HG02870 (cell line): ENCODE measurements around the gene GLB1L3.
"Not testable (repeated sequence)": the region's sequence is repeated elsewhere in the genome, so short reads cannot be mapped to it uniquely, and the experiment has no call there.

ENCODE experiments used
- ATAC-seq: cut with Tn5 transposase; IDR thresholded peaks from one replicate; pipeline ENCODE4 v1.9.1; 2021; ENCODE audit warnings: mild to moderate bottlenecking, moderate library complexity; ENCODE audit not compliant: unreplicated experiment

GLB1L3 gene

GRCh38 chr11:134273317-134273712 is 2.9 kb upstream of the GLB1L3 start:
- ATAC-seq = no peak

- ATAC-seq = no peak
Measured at GRCh38 chr11:134275188-134275533, 1.0 kb upstream of the GLB1L3 start.

GRCh38 chr11:134276396-134277182 is 410 bp downstream of the GLB1L3 start:
- peak; percentile 9 for ATAC-seq

- ATAC-seq = no peak
Measured at GRCh38 chr11:134277183-134278001, 1.2 kb downstream of the GLB1L3 start.

GRCh38 chr11:134278356-134278755 is 2.2 kb downstream of the GLB1L3 start:
- no peak for ATAC-seq

- ATAC-seq = not testable (repeated sequence)
Measured at GRCh38 chr11:134281635-134282034, 5.5 kb downstream of the GLB1L3 start.

GRCh38 chr11:134282121-134283045 is 6.2 kb downstream of the GLB1L3 start:
- ATAC-seq = no peak

- ATAC-seq = no peak
Measured at GRCh38 chr11:134283461-134284230, 7.5 kb downstream of the GLB1L3 start.

GRCh38 chr11:134284349-134284748 is 8.2 kb downstream of the GLB1L3 start:
- not testable (repeated sequence) for ATAC-seq

GRCh38 chr11:134287561-134287960 is 11.4 kb downstream of the GLB1L3 start:
- ATAC-seq = no peak

- no peak for ATAC-seq
Measured at GRCh38 chr11:134288486-134288885, 12.3 kb downstream of the GLB1L3 start.

- ATAC-seq = no peak
Measured at GRCh38 chr11:134289167-134289566, 13.0 kb downstream of the GLB1L3 start.

GRCh38 chr11:134289789-134290188 is 13.6 kb downstream of the GLB1L3 start:
- ATAC-seq = no peak

GRCh38 chr11:134290646-134291045 is 14.5 kb downstream of the GLB1L3 start:
- ATAC-seq = no peak

- ATAC-seq = no peak
Measured at GRCh38 chr11:134291196-134291595, 15.0 kb downstream of the GLB1L3 start.

- no peak for ATAC-seq
Measured at GRCh38 chr11:134292661-134293060, 16.5 kb downstream of the GLB1L3 start.

GRCh38 chr11:134293119-134294113 is 17.2 kb downstream of the GLB1L3 start:
- no peak for ATAC-seq

GRCh38 chr11:134294664-134295063 is 18.5 kb downstream of the GLB1L3 start:
- ATAC-seq = no peak

- no peak for ATAC-seq
Measured at GRCh38 chr11:134312223-134312622, 36.0 kb downstream of the GLB1L3 start.
